Measurements from ENCODE around the gene POU2F2.

- TF ChIP-seq CTCF (IDR thresholded peaks at IDR 0.05; ENCODE audit: insufficient read depth, low read length, poor library complexity, severe bottlenecking) (no peak), EZH2phosphoT487 (conservative IDR thresholded peaks at IDR 0.05; ENCODE audit: low read length) (no peak)
Measured at GRCh38 chr19:42148266-42148665, 16.0 kb upstream of the POU2F2 start.
